Liver (tissue), 3 donors: ENCODE measurements around the gene SERHL2.
"Not testable (repeated sequence)": the region's sequence is repeated elsewhere in the genome, so short reads cannot be mapped to it uniquely, and the experiment has no call there.

Experiments used
- CTCF ChIP-seq: fragments of 150-350 bp; IDR thresholded peaks from 2 replicates; pipeline ENCODE4 v1.5.1; 2017; ENCODE audit warnings: improper control_type of control experiment, low read depth, low read length; ENCODE audit not compliant: missing input control
- JUND ChIP-seq, 2 donors: IDR thresholded peaks; 2 replicates each; pipeline ENCODE4 v1.6.1; 2016; ENCODE audit warnings: antibody characterized with exemption in 2 of 2
- MAX ChIP-seq: IDR thresholded peaks from 2 replicates; pipeline ENCODE4 v1.6.1; 2016; ENCODE audit warnings: antibody characterized with exemption
- RXRA ChIP-seq, 2 donors: IDR thresholded peaks; 2 replicates each; pipeline ENCODE4 v1.6.1; 2017 to 2018; ENCODE audit warnings: antibody characterized with exemption in 2 of 2, mild to moderate bottlenecking in 1 of 2
- TAF1 ChIP-seq: conservative IDR thresholded peaks from 2 replicates; pipeline ENCODE4 v1.6.1; 2016; ENCODE audit warnings: antibody characterized with exemption, mild to moderate bottlenecking
- YY1 ChIP-seq: IDR thresholded peaks from 2 replicates; pipeline ENCODE4 v1.6.1; 2016; ENCODE audit warnings: antibody characterized with exemption, mild to moderate bottlenecking
- ZBTB33 ChIP-seq: IDR thresholded peaks from 2 replicates; pipeline ENCODE4 v1.6.1; 2016; ENCODE audit warnings: antibody characterized with exemption
- donor health status: healthy.
- donor health status: healthy.

- not testable (repeated sequence) for TF ChIP-seq MAX; CTCF; YY1; RXRA (IDR thresholded peaks at IDR 0.05); JUND (IDR thresholded peaks at IDR 0.05); ZBTB33; TAF1
Measured at GRCh38 chr22:42580040-42580439, 26.3 kb downstream of the SERHL2 start.
